SK-N-SH treated with all-trans-retinoic acid at 6 μM for 48 hours (cell line): ENCODE measurements around the gene MYO3B.

Experiments
- ARNTL ChIP-seq: fragments of 450-650 bp; formaldehyde crosslinking; IDR thresholded peaks from 2 replicates; pipeline ENCODE4 v1.5.0; 2020; ENCODE audit warnings: low read depth, mild to moderate bottlenecking, moderate library complexity, borderline replicate concordance
- BACH2 ChIP-seq: fragments of 250-450 bp; sonication (Bioruptor Pico); IDR thresholded peaks from 2 replicates; pipeline ENCODE4 v1.9.0; 2021; ENCODE audit warnings: mild to moderate bottlenecking, borderline replicate concordance
- CSDC2 ChIP-seq: fragments of 250-450 bp; sonication (Bioruptor Pico); IDR thresholded peaks from 2 replicates; pipeline ENCODE4 v1.5.0; 2020; ENCODE audit warnings: mild to moderate bottlenecking, moderate library complexity
- PPARA ChIP-seq: fragments of 250-450 bp; sonication (Bioruptor Pico); IDR thresholded peaks from 2 replicates; pipeline ENCODE4 v1.5.0; 2020; ENCODE audit warnings: mild to moderate bottlenecking, borderline replicate concordance
- RARB ChIP-seq: fragments of 250-450 bp; sonication (Bioruptor Pico); IDR thresholded peaks from 2 replicates; pipeline ENCODE4 v1.8.0; 2021; ENCODE audit warnings: mild to moderate bottlenecking, moderate library complexity
- TOX ChIP-seq: fragments of 250-450 bp; sonication (Bioruptor Pico); IDR thresholded peaks from 2 replicates; pipeline ENCODE4 v1.8.0; 2021; ENCODE audit warnings: mild to moderate bottlenecking, moderate library complexity, borderline replicate concordance
- ZFP3 ChIP-seq: fragments of 250-450 bp; sonication (Bioruptor Pico); IDR thresholded peaks from 2 replicates; pipeline ENCODE4 v1.5.0; 2020; ENCODE audit warnings: mild to moderate bottlenecking, moderate library complexity
- ZNF70 ChIP-seq: fragments of 450-650 bp; formaldehyde crosslinking; IDR thresholded peaks from 2 replicates; pipeline ENCODE4 v1.5.0; 2020; ENCODE audit warnings: mild to moderate bottlenecking, moderate library complexity
- TF ChIP-seq, protein P1 (sequence below): fragments of 250-450 bp; sonication (Bioruptor Pico); IDR thresholded peaks from 2 replicates; pipeline ENCODE4 v1.5.1; 2020; ENCODE audit warnings: low read depth, mild to moderate bottlenecking, moderate library complexity
- TF ChIP-seq, protein P2 (sequence below): fragments of 250-450 bp; sonication (Bioruptor Pico); IDR thresholded peaks from 2 replicates; pipeline ENCODE4 v1.8.0; 2021; ENCODE audit warnings: low read depth, mild to moderate bottlenecking, moderate library complexity, borderline replicate concordance
- TF ChIP-seq, protein P3 (sequence below): fragments of 250-450 bp; sonication (Bioruptor Pico); IDR thresholded peaks from 2 replicates; pipeline ENCODE4 v1.8.0; 2020; ENCODE audit warnings: mild to moderate bottlenecking, moderate library complexity, borderline replicate concordance
- TF ChIP-seq, protein P4 (sequence below): fragments of 250-450 bp; sonication (Bioruptor Pico); IDR thresholded peaks from 2 replicates; pipeline ENCODE4 v1.5.1; 2021; ENCODE audit warnings: mild to moderate bottlenecking, moderate library complexity

DNA sequence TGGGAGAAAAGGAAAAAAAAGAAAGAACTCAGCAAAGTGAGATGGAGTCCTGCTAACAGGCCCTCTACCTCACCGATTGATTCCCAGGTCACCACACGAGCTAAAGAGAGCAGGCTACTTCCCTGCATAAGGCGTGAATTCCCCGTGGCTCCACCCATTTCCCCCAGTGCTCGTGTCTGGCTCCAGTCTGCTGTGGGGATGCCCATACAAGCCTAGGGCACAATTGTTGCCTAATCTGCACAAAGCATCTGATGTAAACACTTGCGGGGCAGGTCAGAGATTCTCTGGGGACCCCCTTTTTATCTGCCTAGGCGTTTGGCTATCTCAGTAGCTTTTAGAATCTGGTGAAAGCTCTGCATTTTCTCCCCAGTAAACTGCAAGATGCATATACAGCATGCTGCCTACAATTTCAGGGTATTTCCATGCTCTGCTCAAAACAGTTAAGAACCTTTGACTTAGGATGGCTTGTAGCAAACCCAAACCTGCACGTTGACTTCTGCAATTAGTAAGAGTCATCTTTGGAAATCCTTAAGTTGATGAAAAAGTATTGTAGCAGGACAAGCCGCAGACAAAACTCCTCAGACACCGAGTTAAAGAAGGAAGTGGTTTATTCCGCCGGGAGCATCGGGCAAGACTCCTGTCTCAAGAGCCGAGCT is 34.8 kb downstream of the MYO3B start:
- TF ChIP-seq ARNTL (CRISPR knock-in tag) (no peak), ZFP3 (CRISPR knock-in tag) (no peak), PPARA (CRISPR knock-in tag) (no peak), BACH2 (no peak), TOX (CRISPR knock-in tag) (no peak), RARB (CRISPR knock-in tag) (no peak), CSDC2 (CRISPR knock-in tag) (no peak), ZNF70 (CRISPR knock-in tag) (no peak)
- TF ChIP-seq, protein P1, sequence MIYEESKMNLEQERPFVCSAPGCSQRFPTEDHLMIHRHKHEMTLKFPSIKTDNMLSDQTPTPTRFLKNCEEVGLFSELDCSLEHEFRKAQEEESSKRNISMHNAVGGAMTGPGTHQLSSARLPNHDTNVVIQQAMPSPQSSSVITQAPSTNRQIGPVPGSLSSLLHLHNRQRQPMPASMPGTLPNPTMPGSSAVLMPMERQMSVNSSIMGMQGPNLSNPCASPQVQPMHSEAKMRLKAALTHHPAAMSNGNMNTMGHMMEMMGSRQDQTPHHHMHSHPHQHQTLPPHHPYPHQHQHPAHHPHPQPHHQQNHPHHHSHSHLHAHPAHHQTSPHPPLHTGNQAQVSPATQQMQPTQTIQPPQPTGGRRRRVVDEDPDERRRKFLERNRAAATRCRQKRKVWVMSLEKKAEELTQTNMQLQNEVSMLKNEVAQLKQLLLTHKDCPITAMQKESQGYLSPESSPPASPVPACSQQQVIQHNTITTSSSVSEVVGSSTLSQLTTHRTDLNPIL (CRISPR knock-in tag) = no peak
- TF ChIP-seq, protein P2, sequence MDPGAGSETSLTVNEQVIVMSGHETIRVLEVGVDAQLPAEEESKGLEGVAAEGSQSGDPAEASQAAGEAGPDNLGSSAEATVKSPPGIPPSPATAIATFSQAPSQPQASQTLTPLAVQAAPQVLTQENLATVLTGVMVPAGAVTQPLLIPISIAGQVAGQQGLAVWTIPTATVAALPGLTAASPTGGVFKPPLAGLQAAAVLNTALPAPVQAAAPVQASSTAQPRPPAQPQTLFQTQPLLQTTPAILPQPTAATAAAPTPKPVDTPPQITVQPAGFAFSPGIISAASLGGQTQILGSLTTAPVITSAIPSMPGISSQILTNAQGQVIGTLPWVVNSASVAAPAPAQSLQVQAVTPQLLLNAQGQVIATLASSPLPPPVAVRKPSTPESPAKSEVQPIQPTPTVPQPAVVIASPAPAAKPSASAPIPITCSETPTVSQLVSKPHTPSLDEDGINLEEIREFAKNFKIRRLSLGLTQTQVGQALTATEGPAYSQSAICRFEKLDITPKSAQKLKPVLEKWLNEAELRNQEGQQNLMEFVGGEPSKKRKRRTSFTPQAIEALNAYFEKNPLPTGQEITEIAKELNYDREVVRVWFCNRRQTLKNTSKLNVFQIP (CRISPR knock-in tag) = no peak
- TF ChIP-seq, protein P3, sequence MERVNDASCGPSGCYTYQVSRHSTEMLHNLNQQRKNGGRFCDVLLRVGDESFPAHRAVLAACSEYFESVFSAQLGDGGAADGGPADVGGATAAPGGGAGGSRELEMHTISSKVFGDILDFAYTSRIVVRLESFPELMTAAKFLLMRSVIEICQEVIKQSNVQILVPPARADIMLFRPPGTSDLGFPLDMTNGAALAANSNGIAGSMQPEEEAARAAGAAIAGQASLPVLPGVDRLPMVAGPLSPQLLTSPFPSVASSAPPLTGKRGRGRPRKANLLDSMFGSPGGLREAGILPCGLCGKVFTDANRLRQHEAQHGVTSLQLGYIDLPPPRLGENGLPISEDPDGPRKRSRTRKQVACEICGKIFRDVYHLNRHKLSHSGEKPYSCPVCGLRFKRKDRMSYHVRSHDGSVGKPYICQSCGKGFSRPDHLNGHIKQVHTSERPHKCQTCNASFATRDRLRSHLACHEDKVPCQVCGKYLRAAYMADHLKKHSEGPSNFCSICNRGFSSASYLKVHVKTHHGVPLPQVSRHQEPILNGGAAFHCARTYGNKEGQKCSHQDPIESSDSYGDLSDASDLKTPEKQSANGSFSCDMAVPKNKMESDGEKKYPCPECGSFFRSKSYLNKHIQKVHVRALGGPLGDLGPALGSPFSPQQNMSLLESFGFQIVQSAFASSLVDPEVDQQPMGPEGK (CRISPR knock-in tag) = no peak
- TF ChIP-seq, protein P4, sequence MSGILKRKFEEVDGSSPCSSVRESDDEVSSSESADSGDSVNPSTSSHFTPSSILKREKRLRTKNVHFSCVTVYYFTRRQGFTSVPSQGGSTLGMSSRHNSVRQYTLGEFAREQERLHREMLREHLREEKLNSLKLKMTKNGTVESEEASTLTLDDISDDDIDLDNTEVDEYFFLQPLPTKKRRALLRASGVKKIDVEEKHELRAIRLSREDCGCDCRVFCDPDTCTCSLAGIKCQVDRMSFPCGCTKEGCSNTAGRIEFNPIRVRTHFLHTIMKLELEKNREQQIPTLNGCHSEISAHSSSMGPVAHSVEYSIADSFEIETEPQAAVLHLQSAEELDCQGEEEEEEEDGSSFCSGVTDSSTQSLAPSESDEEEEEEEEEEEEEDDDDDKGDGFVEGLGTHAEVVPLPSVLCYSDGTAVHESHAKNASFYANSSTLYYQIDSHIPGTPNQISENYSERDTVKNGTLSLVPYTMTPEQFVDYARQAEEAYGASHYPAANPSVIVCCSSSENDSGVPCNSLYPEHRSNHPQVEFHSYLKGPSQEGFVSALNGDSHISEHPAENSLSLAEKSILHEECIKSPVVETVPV (CRISPR knock-in tag) = no peak
